ENCODE measurements around the gene SLIT3.

The SLIT3 gene

GRCh38 chr5:168734119-168734518 lies 566.8 kb downstream of the SLIT3 start:
- DNase-seq (ENCODE audit: low read depth) = no peak

DNA sequence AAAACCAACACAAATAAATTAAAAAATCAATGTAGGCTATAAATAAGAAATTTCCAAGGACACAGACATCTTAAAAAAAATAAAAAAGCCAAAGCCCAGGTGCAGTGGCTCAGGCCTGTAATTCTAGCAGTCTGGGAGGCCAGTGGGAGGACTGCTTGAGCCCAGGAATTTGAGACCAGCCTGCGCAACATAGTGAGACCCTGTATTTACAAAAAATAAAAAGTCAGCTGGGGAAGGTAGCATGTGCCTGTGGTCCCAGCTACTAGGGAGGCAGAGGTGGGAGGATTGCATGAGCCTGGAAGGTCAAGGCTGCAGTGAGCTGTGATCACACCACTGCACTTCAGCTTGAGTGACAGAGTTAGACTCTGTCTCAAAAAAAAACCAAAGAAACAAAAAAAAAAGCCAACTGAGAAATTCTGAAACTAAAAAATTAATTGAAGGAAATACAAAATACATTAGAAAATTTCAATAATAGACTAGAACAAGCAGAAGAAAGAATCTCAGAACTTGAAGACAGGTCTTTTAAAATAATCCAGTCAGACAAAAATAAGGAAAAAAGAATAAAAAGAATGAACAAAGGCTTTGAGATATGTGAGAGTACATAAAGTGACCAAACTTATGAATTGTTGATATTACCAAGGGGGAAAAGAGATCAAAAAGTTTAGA lies 572.3 kb downstream of the SLIT3 start:
- no peak for TF ChIP-seq CTCF (conservative IDR thresholded peaks at IDR 0.05; ENCODE audit: low read length)
- no peak for DNase-seq (ENCODE audit: low read depth)
- no peak overlapping the region for H3K4me3 ChIP-seq (ENCODE audit: low read length)

More at GRCh38 chr5:168734119-168734518, 566.8 kb downstream of the SLIT3 start:
- no peak for TF ChIP-seq CTCF (conservative IDR thresholded peaks at IDR 0.05; ENCODE audit: low read length)
- H3K4me3 ChIP-seq (ENCODE audit: low read length) = no peak overlapping the region

GRCh38 chr5:168727547-168727946 lies 573.4 kb downstream of the SLIT3 start:
- no peak for DNase-seq (ENCODE audit: low read depth)
- no peak for TF ChIP-seq CTCF (conservative IDR thresholded peaks at IDR 0.05; ENCODE audit: low read length)

GRCh38 chr5:168726342-168726741 lies 574.6 kb downstream of the SLIT3 start:
- TF ChIP-seq CTCF (conservative IDR thresholded peaks at IDR 0.05; ENCODE audit: low read length) = no peak
- H3K4me3 ChIP-seq (ENCODE audit: low read length) = no peak overlapping the region
- DNase-seq (ENCODE audit: low read depth) = no peak

More at GRCh38 chr5:168727547-168727946, 573.4 kb downstream of the SLIT3 start:
- H3K4me3 ChIP-seq (ENCODE audit: low read length) = no peak overlapping the region

DNA sequence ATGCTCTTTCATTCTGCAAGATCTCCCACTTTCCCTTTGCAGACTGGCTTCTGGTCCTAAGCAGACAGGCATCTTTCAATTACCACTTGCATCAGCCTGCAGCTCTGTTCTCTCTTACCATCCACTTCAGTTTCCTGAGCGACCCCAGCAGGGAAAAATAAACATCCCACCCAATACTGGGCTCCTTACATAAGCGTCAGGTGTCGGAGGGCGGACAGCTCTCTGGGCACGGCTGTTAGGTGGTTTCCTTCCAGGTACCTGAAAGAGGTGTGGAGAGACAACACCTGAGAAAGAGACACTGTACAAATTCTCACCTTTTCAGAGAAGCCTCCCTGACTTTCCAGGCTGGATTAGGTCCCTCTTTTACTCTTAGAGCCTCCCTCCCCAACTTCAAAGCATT lies 576.7 kb downstream of the SLIT3 start:
- no peak for TF ChIP-seq CTCF (conservative IDR thresholded peaks at IDR 0.05; ENCODE audit: low read length)
- no peak overlapping the region for H3K4me3 ChIP-seq (ENCODE audit: low read length)
- no peak for DNase-seq (ENCODE audit: low read depth)

DNA sequence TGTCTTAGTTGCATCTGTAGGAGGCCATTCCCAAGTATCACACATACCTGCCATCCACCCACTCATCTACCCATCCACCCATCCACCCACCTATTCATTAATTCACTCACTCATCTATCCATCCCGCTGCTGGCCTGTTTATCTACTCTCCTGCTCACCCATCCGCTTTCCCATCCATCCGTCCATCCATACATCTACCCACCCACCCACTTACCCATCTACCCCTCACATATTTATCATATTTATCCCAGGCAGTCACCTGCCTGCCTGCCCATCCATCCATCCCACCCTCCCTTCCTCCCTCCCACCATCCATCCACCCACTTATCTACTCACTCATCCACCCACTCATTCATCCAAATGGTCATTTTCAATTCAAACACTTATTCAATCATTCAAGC lies 577.9 kb downstream of the SLIT3 start:
- TF ChIP-seq CTCF (conservative IDR thresholded peaks at IDR 0.05; ENCODE audit: low read length) = no peak
- no peak overlapping the region for H3K4me3 ChIP-seq (ENCODE audit: low read length)
- no peak for DNase-seq (ENCODE audit: low read depth)

DNA sequence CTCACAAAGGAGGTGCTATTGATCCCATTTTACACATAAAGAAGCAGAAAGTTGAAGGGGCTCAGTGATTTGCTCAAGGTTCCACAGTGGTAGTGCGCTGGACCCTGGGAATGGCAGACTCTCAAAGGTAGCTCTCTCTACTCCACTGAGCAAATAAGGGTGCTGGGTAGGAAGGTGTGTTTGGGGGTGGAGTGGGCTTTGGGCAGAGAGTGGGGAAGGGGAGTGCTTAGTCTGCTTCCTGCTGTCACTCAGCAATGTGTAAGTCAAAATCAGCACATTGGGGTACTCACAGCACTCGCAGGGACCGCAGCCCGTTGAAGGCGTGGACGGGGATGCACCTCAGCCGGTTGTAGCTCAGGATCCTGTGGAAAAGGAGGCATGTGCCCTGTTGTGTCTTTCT lies 579.0 kb downstream of the SLIT3 start:
- no peak for DNase-seq (ENCODE audit: low read depth)

More for the DNA sequence above, 579.0 kb downstream of the SLIT3 start:
- no peak for TF ChIP-seq CTCF (conservative IDR thresholded peaks at IDR 0.05; ENCODE audit: low read length)
- no peak overlapping the region for H3K4me3 ChIP-seq (ENCODE audit: low read length)
